Pancreas (tissue), 10 donors: ENCODE results near the gene MPPE1. TPM values are rescaled to one million over a fixed set of nuclear protein-coding genes. Genes with fewer than 3 reads are reported as not detected.
"Not testable (repeated sequence)": the region's sequence is repeated elsewhere in the genome, so short reads cannot be mapped to it uniquely, and the experiment has no call there.

Experiments
- ATAC-seq, 4 donors: fragments of 200-7000 bp; cut with Tn5 transposase; one replicate each; pipeline versions ENCODE4 v1.8.0 to v1.9.1; 2020; ENCODE audit warnings: mild to moderate bottlenecking in 4 of 4, moderate library complexity in 4 of 4
- DNase-seq, 6 donors: peaks; one replicate each; pipeline ENCODE4 v3.0.0-alpha.2; 2020
- FAIRE-seq: peaks from 2 replicates; lab custom pipeline; 2012; peaks lifted over from hg19 to GRCh38; lab: Jason Lieb, UNC
- H3K27ac ChIP-seq, 4 donors: fragments of 200-600 bp; sonication (generic); 1 replicate in 3 of 4; 2 replicates in 1 of 4; pipeline versions ENCODE4 v1.5.0 to v1.8.0; 2020
- H3K27me3 ChIP-seq, 4 donors: fragments of 200-600 bp; one replicate each; pipeline ENCODE4 v1.8.0; 2021
- H3K36me3 ChIP-seq, 3 donors: fragments of 200-600 bp; sonication (generic) in 1 of 3; one replicate each; pipeline versions ENCODE4 v1.5.0 to v1.8.0; 2020 to 2021
- H3K4me1 ChIP-seq, 3 donors: fragments of 200-600 bp; one replicate each; pipeline ENCODE4 v1.8.0; 2021
- H3K4me3 ChIP-seq, 4 donors: fragments of 200-600 bp; sonication (generic) in 2 of 4; one replicate each; pipeline versions ENCODE4 v1.5.0 to v1.8.0; 2020 to 2021
- H3K9me3 ChIP-seq, 4 donors: fragments of 200-600 bp; one replicate each; pipeline ENCODE4 v1.8.0; 2021
- CTCF ChIP-seq, 4 donors: fragments of 200-600 bp; sonication (generic) in 3 of 4; IDR thresholded peaks; one replicate each; pipeline versions ENCODE4 v1.5.0 to v1.8.0; 2021; ENCODE audit warnings: antibody characterized with exemption in 4 of 4
- WGBS, 2 donors: extraction: QIAGEN DNeasy Blood & Tissue Kit; methylation state at CpG; one replicate each; pipeline ENCODE4 v1.1.7; 2013; 5-methylcytosine and 5-hydroxymethylcytosine counted together
- intact Hi-C, 3 donors: fragments of 100-400 bp; cut with DNase I; formaldehyde crosslinking; loops; one replicate each; pipeline versions ENCODE4 v1.11.1 to v1.14.2; 2022
- polyA plus RNA-seq, 2 donors: library from polyadenylated mRNA; stranded (reverse); fragments of 200-250 nt; gene quantifications; one replicate each; pipeline ENCODE4 v1.2.3, GENCODE V29; 2013
- total RNA-seq, 6 donors: library from RNA; stranded (reverse); fragmentation: NEBNext Ultra II Directional in 4 of 6; extraction: Animal tissue kit (Norgen Biotek cat#: 25700) in 4 of 6; gene quantifications; one replicate each; pipeline versions ENCODE4 v1.2.1 to v1.2.4, GENCODE V29; 2021 to 2023
- donor health status: healthy with polysubstance abuse.
- donor health status: DM: no; HTN: no; CAD: no; lungs with moderate emphysema.
- donor health status: DM: no; HTN: no; CAD: no.
- donor health status: control.
- donor health status: control.
- donor health status: Bipolar disorder and iron deficiency.
- donor health status: DM: yes; HTN: yes; CAD: no.
- donor health status: DM: no; HTN: no; CAD: no.
- donor health status: DM: no; HTN: no; CAD: no.
- donor health status: DM: yes; HTN: yes; CAD: no.

The MPPE1 gene
- total and polyA plus RNA-seq, 8 donors: 20.7 to 43.2 (median 25.0) TPM

DNA sequence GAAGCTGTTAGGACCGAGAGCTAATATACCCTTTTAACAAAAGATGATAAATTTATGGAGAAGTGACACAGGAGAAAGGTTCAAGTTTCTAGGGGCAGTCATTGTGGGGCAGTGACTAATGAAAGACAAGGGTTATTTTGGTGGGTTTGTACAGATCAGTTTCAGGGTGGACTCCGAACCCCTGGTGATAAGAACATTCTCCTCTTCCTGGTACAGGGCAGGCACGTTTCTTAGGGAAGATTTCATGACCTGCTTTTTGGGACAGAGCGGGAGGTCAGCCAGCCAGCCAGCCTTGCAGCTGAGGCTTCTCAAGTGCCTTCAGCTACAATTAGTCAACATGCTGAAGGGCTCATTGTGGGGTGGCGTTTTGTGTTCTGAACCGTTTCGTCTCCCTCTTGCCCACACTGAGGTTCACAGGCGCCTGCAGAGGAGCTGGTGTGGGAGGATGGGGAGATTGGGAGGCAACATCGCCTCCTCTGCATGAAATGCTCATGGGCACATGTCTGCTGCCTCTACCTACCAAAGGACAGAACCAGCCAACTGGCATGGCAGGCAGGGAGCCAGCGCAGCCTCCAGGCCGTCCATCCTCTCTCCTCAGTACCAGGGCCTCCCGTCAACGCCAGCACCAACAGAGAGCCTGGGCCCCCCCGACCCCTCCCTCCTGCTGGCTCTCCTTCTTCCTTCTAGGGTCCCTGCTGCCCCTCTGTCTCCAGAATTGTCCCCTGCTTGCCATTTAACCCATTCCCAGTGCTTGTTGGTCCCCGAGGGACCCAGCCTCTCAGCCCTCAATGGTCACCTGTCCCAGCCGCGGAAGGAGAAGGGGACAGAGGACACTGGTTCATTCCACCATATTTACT is 47.3 kb downstream of the MPPE1 start:
- Histone ChIP-seq H3K4me1 (no peaks in the 10 kb centered on the region), H3K36me3 (no peaks in the 10 kb centered on the region), H3K9me3 (no peaks in the 10 kb centered on the region), H3K4me3 (no peak overlapping the region), H3K27ac (no peak overlapping the region), H3K27me3 (no peaks in the 10 kb centered on the region)
- WGBS, 2 donors: 75 to 78% methylated on average over 16 to 17 of the region's 17 CpGs
- ATAC-seq (no peak), FAIRE-seq (no peak), DNase-seq (no peak)
- intact Hi-C loops: loop anchor here in 1 of 3 donors (10.0 kb wide), 1 partner anchor 126 kb away; no protein-coding TSS in a partner anchor
- TF ChIP-seq CTCF (IDR thresholded peaks at IDR 0.05): no peak

GRCh38 chr18:11859903-11860407 is 48.2 kb downstream of the MPPE1 start:
- Histone ChIP-seq H3K27me3 (no peaks in the 10 kb centered on the region), H3K4me3 (no peak overlapping the region), H3K4me1 (no peaks in the 10 kb centered on the region), H3K9me3 (no peaks in the 10 kb centered on the region), H3K27ac (no peak overlapping the region), H3K36me3 (no peaks in the 10 kb centered on the region)
- intact Hi-C loops: loop anchor here in 1 of 3 donors (10.0 kb wide), 1 partner anchor 125 kb away; no protein-coding TSS in a partner anchor
- TF ChIP-seq CTCF (IDR thresholded peaks at IDR 0.05): no peak
- DNase-seq (no peak), FAIRE-seq (no peak), ATAC-seq (peak in 2 of 4 donors; percentile 13 to 37)
- WGBS, 2 donors: 76 to 78% methylated on average over 4 of the region's 4 CpGs

DNA sequence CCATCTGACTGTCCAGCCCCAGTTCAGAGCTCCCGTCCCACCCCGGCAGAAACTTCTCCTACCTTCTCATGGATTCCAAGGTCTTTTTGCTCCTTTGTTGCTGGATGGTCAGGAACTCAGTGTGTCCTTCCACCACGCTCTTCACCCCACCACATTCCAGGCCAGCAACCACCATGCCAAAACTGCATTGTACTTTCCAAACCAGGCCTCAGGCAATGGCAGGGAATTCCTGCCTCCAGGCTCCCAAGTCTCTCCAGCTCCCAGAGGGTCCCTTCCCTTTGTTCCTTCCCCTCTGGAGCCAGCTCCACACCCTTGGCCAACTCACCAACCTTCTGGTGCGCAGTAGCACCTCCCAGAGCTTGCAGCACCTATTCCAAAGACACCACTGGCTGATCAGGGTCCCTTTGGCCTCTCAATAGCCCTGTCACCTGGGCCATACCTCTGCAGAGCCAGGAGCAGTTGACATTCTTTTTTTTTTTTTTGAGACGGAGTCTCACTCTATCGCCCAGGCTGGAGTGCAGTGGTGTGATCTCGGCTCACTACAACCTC is 48.8 kb downstream of the MPPE1 start:
- no peak for FAIRE-seq
- Histone ChIP-seq H3K36me3 (no peaks in the 10 kb centered on the region), H3K27ac (no peak overlapping the region), H3K27me3 (no peaks in the 10 kb centered on the region), H3K9me3 (no peaks in the 10 kb centered on the region), H3K4me3 (no peak overlapping the region), H3K4me1 (no peaks in the 10 kb centered on the region)
- 81 to 89% methylated on average over 5 to 7 of the region's 7 CpGs for WGBS, 2 donors
- no peak for TF ChIP-seq CTCF (IDR thresholded peaks at IDR 0.05)
- intact Hi-C loops: no loop called here
- DNase-seq: no peak
- ATAC-seq: no peak

DNA sequence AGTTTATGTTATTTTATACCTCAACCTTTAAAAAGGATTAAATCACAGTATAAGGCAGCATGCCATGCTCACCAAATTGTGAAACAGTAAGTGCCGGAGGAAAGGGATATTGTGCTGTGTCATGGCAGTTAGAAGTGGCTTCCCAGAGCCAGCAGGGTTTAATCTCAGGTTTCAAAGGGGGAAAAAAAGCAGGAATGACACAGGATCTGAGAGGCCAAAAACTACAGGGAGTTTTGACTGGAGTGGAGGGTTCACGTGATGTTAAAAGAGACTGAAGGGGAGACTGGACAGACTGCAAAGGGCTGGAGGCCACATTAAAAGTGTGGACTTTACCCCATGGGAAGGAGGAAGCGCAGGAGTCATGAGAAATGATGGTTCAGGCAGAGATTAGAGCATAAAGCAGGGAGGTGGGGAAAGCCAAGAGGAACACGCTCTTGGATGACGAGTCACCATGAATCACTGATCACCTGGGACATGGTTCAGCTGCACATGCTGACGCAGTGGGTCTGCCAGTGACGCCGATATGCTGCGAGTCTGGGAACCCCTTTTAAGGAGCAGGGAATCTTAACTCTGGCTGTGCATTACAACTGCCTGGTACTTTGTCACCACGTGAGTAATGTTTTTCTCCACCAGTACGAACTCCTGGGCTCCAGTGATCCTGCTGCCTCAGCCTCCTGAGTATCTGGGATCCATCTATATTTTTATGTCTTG is 50.8 kb downstream of the MPPE1 start:
- Histone ChIP-seq H3K4me3 (no peak overlapping the region), H3K9me3 (no peaks in the 10 kb centered on the region), H3K27me3 (no peaks in the 10 kb centered on the region), H3K27ac (peak overlapping the region in 2 of 4 donors; percentile 47 to 48), H3K4me1 (peaks cover 13 to 16% (median 15%) of the 10 kb centered on the region in 3 donors), H3K36me3 (no peaks in the 10 kb centered on the region)
- TF ChIP-seq CTCF (IDR thresholded peaks at IDR 0.05): no peak
- ATAC-seq (peak; percentile 48 to 90 (median 81)), FAIRE-seq (no peak), DNase-seq (peak in 3 of 6 donors; percentile 10 to 34 (median 21))
- intact Hi-C loops: no loop called here
- WGBS, 2 donors: 36 to 37% methylated on average over 11 of the region's 11 CpGs

GRCh38 chr18:11854554-11854953 is 53.6 kb downstream of the MPPE1 start:
- intact Hi-C loops, H3K27me3 ChIP-seq, ATAC-seq, H3K4me3 ChIP-seq, FAIRE-seq, H3K27ac ChIP-seq, DNase-seq, H3K9me3 ChIP-seq, H3K36me3 ChIP-seq: not testable (repeated sequence)
- 91 to 96% methylated on average over 6 of the region's 6 CpGs for WGBS, 2 donors
- peaks cover 13 to 16% (median 15%) of the 10 kb centered on the region in 3 donors for H3K4me1 ChIP-seq
